Right hindlimb (tissue), 1 donor: ENCODE results near the gene IL19.

ENCODE experiments used
- DNase-seq: peaks from one replicate; pipeline ENCODE4 v3.0.0-alpha.2; 2018

IL19 gene

DNA sequence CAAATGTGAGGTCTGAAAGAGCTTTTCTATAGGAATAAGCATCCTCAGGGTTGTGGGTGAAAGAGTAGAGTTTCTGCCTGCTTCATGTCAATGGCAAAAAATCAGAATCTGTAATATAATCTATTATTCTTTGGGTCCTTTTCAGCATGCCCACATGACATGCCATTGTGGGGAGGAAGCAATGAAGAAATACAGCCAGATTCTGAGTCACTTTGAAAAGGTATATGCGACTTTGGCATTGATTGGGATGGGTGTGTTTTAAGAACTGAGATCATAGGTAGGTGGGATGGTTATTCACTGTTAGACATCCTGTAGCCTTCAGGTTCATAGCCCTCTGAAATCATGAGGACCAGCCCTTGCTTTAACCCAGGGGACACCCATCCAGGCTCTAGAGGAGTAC, 96.7 kb downstream of the IL19 start:
- DNase-seq: no peak

- DNase-seq: no peak
These were observed 97.1 kb downstream of the IL19 start for GRCh38 chr1:206867716-206868115.

- DNase-seq: no peak
These were observed 97.7 kb downstream of the IL19 start for GRCh38 chr1:206868264-206868663.

- DNase-seq: no peak
These were observed 101.6 kb downstream of the IL19 start for GRCh38 chr1:206872139-206872538.

- no peak for DNase-seq
These were observed 103.1 kb downstream of the IL19 start for GRCh38 chr1:206873603-206874188.

DNA sequence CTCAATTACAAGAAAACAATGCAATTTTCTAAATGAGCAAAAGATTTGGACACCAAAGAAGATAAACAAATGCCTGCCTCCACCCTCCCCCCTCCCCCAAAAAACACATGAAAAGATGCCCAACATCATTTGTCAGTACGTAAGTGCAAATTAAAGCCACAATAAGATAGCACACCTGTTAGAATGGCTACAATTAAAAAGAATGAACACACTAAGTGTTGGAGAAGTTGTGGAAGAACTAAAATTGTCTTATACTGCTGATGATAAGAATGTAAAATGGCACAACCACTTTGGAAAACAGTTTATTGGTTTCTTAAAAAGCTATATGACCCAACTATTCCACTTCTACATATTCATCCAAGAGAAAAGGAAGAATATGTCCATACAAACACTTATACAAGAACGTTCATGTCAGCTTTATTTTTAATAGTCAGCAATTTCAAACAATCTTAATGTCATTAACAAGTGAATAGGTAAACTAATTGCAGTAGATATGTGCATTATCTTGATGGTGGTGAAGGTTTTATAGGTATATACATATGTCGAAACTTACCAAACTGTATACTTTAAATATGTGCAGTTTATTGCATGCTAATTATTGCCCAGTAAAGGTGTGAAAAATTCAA, 105.3 kb downstream of the IL19 start:
- no peak for DNase-seq

DNA sequence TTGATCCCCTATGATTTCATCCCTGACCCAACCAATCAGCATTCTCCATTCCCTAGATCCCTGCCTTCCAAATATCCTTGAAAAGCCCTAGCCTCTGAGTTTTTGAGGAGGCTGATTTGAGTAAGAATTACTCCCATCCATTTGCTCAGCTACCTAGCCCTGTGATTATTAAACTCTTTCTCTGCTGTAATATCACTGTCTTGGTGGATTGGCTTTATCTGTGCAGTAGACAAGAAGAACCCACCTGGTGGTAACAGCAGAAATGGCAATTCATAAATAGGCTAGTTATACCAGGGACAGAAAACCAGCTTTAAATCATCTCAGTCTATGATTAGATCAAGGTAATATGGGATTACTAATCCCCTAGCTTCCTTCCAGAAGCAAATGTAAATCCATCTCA, 107.9 kb downstream of the IL19 start:
- DNase-seq: no peak

- DNase-seq: no peak
These were observed 109.7 kb downstream of the IL19 start for GRCh38 chr1:206880314-206880713.

DNA sequence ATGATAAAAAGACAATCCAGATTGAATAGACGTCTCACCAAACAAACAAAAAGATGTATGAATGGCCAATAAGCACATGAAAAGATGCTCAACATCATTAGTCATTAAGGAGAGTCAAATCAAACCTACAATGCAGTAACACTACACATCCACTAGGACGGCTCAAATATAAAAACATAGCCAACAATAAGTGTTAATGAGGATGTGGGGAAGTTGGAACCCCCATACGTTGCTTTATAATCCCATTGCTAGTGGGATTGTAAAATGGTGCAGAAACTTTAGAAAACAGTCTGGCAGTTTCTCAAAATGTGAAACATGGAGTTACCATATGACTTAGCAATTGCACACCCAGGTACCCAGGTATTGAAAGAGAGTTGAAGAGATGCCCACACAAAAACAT, 112.0 kb downstream of the IL19 start:
- DNase-seq: no peak

- no peak for DNase-seq
These were observed 112.6 kb downstream of the IL19 start for GRCh38 chr1:206883160-206883559.

DNA sequence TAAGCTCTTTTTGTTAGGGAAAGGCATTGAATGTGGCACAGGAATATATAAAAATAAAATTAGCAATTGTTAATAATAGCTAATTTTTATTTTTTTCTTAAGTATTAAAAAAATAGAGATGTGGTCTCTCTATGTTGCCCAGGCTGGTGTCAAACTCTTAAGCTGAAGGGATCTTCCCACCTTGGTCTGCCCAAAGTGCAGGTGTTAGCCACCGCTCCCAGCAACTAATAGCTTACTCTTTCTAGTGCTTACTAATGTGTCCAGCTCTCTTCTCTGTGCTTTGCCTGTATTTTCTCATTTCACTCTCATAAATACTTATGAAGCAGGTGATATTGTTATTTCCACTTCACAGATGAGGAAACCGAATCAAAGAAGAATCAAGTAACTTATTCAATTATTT, 113.3 kb downstream of the IL19 start:
- no peak for DNase-seq

DNA sequence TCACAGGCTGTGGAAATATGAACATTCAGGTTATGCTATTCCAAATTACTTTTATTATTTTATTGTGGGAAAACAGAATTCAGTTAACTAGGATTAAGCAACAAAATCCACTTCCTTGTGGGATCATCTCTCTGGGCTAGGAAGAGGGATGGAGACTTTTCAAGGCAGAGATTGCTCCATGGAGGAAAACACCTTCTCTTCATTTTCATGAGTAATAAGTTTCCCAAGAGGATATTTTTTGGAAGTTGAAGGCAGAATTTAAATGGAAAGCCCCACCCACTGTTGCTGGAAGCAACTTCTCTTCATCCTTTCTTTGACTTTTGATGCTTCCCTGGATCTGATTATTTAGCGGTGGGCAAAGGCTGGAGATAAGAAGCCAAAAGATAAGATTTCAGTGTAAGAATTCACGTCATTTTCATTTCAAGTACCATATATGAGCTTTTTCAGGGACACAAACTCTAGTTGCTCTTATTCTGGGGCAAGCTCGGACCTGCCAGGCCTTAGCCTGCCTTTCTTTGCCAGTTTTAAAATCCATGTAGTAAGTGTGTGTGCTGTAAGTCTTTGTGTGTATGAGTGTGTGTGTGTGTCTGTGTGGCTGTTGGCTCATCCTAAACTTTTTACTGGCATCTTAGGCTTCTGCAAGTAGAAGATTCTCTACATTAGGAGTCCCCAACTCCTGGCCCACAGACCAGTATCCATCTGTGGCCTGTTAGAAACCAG, 114.9 kb downstream of the IL19 start:
- no peak for DNase-seq

GRCh38 chr1:206886831-206887230, 116.3 kb downstream of the IL19 start:
- DNase-seq: no peak

DNA sequence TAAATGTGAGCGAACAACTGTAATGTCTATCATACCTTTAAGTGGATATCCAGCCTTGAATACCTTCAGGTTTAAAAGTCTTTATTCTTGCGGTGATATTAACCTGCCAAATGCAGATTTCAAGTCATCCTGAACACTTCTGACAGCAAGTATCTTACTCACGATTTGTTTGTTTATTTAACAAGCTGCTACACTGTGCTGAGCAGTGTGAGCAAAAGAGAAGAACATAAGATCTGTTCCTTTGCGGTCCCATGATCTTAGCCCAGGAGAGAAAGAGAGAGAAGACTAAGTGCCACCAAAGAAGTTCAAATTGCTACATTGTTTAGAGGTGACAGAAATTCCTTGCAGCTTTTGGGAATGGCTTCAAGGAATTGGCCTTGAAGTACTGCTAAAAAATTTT, 117.1 kb downstream of the IL19 start:
- DNase-seq: no peak

DNA sequence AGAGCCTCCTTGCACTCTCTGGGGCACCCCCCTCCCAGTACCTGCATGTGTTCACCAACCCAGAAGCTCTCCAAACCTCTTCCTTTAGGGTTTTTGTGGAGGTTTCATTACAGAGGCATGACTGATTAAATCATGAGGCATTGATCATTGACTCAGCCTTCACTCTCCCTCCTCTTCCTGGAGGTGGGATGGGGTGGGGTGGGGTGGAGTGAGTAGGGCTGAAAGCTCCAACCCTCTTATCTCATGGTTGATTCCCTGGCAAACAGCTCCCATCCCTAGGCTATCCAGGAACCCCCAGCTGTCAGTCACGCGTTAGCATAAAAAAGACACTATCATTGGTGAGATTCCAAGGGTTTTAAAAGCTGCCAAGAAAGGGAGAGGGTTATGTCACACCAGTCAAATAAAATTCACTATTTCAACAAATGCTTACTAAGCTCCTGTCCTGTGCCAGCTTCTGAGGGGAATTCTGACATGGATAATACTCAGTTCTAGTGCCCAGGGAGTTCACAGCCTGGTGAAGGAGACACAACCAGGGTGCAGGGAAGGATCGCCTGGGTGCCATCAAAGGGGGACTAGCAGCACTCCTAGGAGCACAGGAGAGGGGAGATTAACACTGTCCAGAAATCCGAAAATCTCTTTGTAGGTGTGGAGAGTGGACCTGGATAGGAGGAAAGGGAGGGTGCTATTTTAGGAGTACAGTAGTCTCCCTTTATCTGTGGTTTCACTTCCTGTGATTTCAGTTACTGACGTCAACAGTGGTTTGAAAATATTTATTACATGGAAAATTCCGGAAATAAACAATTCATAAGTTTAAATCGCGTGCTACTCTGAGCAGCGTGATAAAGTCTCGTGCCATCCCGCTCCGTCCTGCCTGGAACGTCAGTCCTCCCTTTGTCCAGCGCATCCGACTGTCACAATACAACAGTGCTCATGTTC, 119.8 kb downstream of the IL19 start:
- no peak for DNase-seq

DNA sequence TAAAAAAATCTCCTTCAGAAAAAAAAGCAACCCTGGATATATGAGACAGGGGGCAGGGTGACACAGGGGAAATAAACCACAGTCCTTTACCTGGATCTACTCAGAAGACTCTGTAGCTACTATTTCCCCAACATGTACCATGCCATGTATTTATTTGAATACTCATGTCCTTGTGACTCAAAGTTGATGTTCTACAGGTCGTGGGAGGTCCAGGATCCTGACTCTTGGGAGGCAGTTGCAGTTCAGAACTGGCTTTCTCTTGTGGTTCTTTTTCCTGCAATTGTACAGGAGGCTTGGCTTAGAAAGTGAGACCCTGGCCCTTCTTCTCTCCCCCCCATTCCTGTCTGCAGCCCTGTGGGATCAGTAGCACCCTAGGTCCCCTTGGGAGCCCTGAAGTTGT, 120.8 kb downstream of the IL19 start:
- no peak for DNase-seq
